HL-60 (cell line): Measurements from ENCODE around the gene SUSD2.

Experiments used
- CTCF ChIP-seq: IDR thresholded peaks from one replicate; pipeline ENCODE4 v1.5.1; 2011; ENCODE audit warnings: low read length, control low read depth, inconsistent platforms; ENCODE audit not compliant: insufficient read depth
- POLR2AphosphoS5 ChIP-seq: IDR thresholded peaks from 2 replicates; pipeline ENCODE4 v1.6.1; 2012; ENCODE audit warnings: low read depth
- REST ChIP-seq: IDR thresholded peaks from 2 replicates; pipeline ENCODE4 v1.6.1; 2012; ENCODE audit warnings: low read depth; ENCODE audit not compliant: insufficient replicate concordance

- TF ChIP-seq CTCF (no peak), REST (no peak), POLR2AphosphoS5 (no peak)
These were observed 38.5 kb upstream of the SUSD2 start for GRCh38 chr22:24142831-24143230.
